HL-60 (cell line): ENCODE data around the gene GALNT13.

Experiments
- DNase-seq, 2 experiments: peaks; one replicate each; pipeline ENCODE4 v3.0.0-alpha.2; 2010 to 2020; ENCODE audit warnings: low read depth in 1 of 2, low spot score in 1 of 2
- H3K27ac ChIP-seq: fragments of 250-450 bp; sonication (Bioruptor Pico); replicated peaks from 2 replicates; pipeline ENCODE4 v1.5.1; 2020; ENCODE audit warnings: mild to moderate bottlenecking, moderate library complexity
- H3K27me3 ChIP-seq: fragments of 250-450 bp; sonication (Bioruptor Pico); 2 replicates; pipeline ENCODE4 v1.5.1; 2021; ENCODE audit warnings: mild to moderate bottlenecking, moderate library complexity; ENCODE audit not compliant: insufficient read depth, poor library complexity, severe bottlenecking
- H3K4me3 ChIP-seq: replicated peaks from 2 replicates; pipeline ENCODE4 v1.5.1; 2011; ENCODE audit warnings: mild to moderate bottlenecking, control low read depth, low read length; ENCODE audit not compliant: insufficient read depth
- GABPA ChIP-seq: IDR thresholded peaks from 2 replicates; pipeline ENCODE4 v1.6.1; 2012; ENCODE audit warnings: low read depth
- POLR2AphosphoS5 ChIP-seq: IDR thresholded peaks from 2 replicates; pipeline ENCODE4 v1.6.1; 2012; ENCODE audit warnings: low read depth
- REST ChIP-seq: IDR thresholded peaks from 2 replicates; pipeline ENCODE4 v1.6.1; 2012; ENCODE audit warnings: low read depth; ENCODE audit not compliant: insufficient replicate concordance
- SPI1 ChIP-seq: IDR thresholded peaks from 2 replicates; pipeline ENCODE4 v1.6.1; 2012; ENCODE audit warnings: low read depth, mild to moderate bottlenecking, borderline replicate concordance
- TF ChIP-seq, protein P1 (sequence below): IDR thresholded peaks from one replicate; pipeline ENCODE4 v1.5.1; 2011; ENCODE audit warnings: low read length, control low read depth, inconsistent platforms; ENCODE audit not compliant: insufficient read depth

GALNT13 gene

GRCh38 chr2:153890576-153890975 is 18.9 kb downstream of the GALNT13 start:
- Histone ChIP-seq H3K27me3 (no peaks in the 10 kb centered on the region), H3K4me3 (no peak overlapping the region), H3K27ac (no peak overlapping the region)
- no peak for DNase-seq
- TF ChIP-seq POLR2AphosphoS5 (no peak), REST (no peak), SPI1 (no peak), GABPA (no peak)
- TF ChIP-seq, protein P1, sequence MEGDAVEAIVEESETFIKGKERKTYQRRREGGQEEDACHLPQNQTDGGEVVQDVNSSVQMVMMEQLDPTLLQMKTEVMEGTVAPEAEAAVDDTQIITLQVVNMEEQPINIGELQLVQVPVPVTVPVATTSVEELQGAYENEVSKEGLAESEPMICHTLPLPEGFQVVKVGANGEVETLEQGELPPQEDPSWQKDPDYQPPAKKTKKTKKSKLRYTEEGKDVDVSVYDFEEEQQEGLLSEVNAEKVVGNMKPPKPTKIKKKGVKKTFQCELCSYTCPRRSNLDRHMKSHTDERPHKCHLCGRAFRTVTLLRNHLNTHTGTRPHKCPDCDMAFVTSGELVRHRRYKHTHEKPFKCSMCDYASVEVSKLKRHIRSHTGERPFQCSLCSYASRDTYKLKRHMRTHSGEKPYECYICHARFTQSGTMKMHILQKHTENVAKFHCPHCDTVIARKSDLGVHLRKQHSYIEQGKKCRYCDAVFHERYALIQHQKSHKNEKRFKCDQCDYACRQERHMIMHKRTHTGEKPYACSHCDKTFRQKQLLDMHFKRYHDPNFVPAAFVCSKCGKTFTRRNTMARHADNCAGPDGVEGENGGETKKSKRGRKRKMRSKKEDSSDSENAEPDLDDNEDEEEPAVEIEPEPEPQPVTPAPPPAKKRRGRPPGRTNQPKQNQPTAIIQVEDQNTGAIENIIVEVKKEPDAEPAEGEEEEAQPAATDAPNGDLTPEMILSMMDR: no peak

DNA sequence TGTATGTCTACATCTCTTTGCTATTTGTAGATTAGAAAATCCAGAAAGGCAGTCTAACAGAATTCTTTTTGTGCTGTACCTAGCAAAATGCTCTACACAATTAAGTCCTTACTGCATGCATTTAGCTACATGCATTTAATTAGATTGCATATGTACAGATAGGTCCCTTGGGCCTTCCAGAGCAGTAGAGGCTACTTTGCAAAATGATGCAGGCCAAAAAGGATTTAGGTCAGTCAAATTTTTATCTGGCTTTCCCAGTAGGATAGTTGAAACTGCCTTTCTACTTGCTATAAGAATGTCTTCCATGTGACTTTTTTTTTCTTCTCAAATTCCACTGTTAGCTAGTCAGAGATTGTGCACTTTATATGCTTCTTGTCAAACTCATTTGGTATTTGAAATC is 19.3 kb downstream of the GALNT13 start:
- no peak for DNase-seq
- H3K4me3 ChIP-seq: no peak overlapping the region
- TF ChIP-seq, protein P1: no peak
- TF ChIP-seq POLR2AphosphoS5 (no peak), REST (no peak)
- H3K27ac ChIP-seq: no peak overlapping the region
- H3K27me3 ChIP-seq: no peaks in the 10 kb centered on the region

DNA sequence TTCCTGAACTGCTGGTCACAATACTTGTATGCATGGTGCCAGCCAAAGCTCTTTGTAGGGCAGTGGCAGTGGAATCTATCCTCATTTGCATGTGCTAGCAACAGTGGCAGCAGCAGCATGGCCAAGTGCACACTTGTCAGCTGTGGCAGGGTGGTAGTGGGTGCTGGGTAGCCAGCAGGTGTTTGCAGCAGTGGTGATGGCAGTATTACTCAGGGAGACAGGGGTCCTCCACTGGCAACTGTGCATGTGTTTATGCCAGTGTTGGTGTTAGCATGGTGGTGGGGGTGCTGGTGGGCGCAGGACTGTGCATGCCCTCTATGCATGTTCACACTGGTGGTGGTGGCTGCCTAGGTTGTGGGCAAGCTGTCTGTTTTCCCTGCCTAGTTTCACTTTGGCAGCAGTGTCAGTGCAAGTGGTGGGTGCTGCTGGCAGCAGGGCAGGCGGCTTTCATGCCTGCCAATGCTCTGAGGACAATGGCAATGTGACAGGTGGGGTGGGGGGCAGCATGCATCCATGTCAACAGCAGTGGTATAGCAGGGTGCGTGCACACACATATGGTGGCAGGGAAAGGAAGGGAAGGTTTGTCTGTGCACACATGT is 41.2 kb downstream of the GALNT13 start:
- no peak for DNase-seq
- H3K27ac ChIP-seq: no peak overlapping the region
- no peaks in the 10 kb centered on the region for H3K27me3 ChIP-seq
- no peak overlapping the region for H3K4me3 ChIP-seq
- TF ChIP-seq POLR2AphosphoS5 (no peak), GABPA (no peak), REST (no peak), SPI1 (no peak)
- TF ChIP-seq, protein P1: no peak
